HG02870 (cell line): ENCODE results near the gene CISD3.
"Not testable (repeated sequence)": the region's sequence is repeated elsewhere in the genome, so short reads cannot be mapped to it uniquely, and the experiment has no call there.

Experiments used
- ATAC-seq: cut with Tn5 transposase; IDR thresholded peaks from one replicate; pipeline ENCODE4 v1.9.1; 2021; ENCODE audit warnings: mild to moderate bottlenecking, moderate library complexity; ENCODE audit not compliant: unreplicated experiment

Gene CISD3

GRCh38 chr17:38707678-38708351 is 22.3 kb upstream of the CISD3 start:
- ATAC-seq, result no peak

GRCh38 chr17:38709104-38709820 is 20.9 kb upstream of the CISD3 start:
- ATAC-seq, result no peak

- no peak for ATAC-seq
Observed at GRCh38 chr17:38709864-38710603, 20.1 kb upstream of the CISD3 start.

GRCh38 chr17:38710604-38710962 is 19.6 kb upstream of the CISD3 start:
- no peak for ATAC-seq

GRCh38 chr17:38710985-38711384 is 19.2 kb upstream of the CISD3 start:
- no peak for ATAC-seq

- no peak for ATAC-seq
Observed at GRCh38 chr17:38711792-38712571, 18.2 kb upstream of the CISD3 start.

GRCh38 chr17:38712593-38712992 is 17.5 kb upstream of the CISD3 start:
- ATAC-seq, result no peak

GRCh38 chr17:38713456-38714075 is 16.6 kb upstream of the CISD3 start:
- ATAC-seq, result no peak

- no peak for ATAC-seq
Observed at GRCh38 chr17:38715216-38715943, 14.8 kb upstream of the CISD3 start.

- no peak for ATAC-seq
Observed at GRCh38 chr17:38716368-38717005, 13.7 kb upstream of the CISD3 start.

- ATAC-seq, result no peak
Observed at GRCh38 chr17:38717139-38717745, 12.9 kb upstream of the CISD3 start.

- ATAC-seq, result no peak
Observed at GRCh38 chr17:38719289-38719942, 10.7 kb upstream of the CISD3 start.

GRCh38 chr17:38719943-38720641 is 10.0 kb upstream of the CISD3 start:
- no peak for ATAC-seq

GRCh38 chr17:38720941-38721340 is 9.2 kb upstream of the CISD3 start:
- no peak for ATAC-seq

- no peak for ATAC-seq
Observed at GRCh38 chr17:38721802-38722201, 8.3 kb upstream of the CISD3 start.

GRCh38 chr17:38724337-38724988 is 5.7 kb upstream of the CISD3 start:
- ATAC-seq, result no peak

GRCh38 chr17:38725066-38725465 is 5.1 kb upstream of the CISD3 start:
- no peak for ATAC-seq

- ATAC-seq, result not testable (repeated sequence)
Observed at GRCh38 chr17:38726145-38726544, 4.0 kb upstream of the CISD3 start.
